ENCODE data around the gene ACOX3.
"Not testable (repeated sequence)": the region's sequence is repeated elsewhere in the genome, so short reads cannot be mapped to it uniquely, and the experiment has no call there.

Gene ACOX3

GRCh38 chr4:8431553-8431952 is 9.0 kb downstream of the ACOX3 start:
- DNase-seq, result no peak

- DNase-seq, result peak; percentile 39
These were observed 12.0 kb downstream of the ACOX3 start for GRCh38 chr4:8428288-8429097.

- DNase-seq, result peak; percentile 14
These were observed 12.7 kb downstream of the ACOX3 start for GRCh38 chr4:8427761-8428287.

GRCh38 chr4:8427262-8427661 is 13.3 kb downstream of the ACOX3 start:
- DNase-seq, result no peak

- DNase-seq, result no peak
These were observed 17.7 kb downstream of the ACOX3 start for GRCh38 chr4:8422786-8423185.

DNA sequence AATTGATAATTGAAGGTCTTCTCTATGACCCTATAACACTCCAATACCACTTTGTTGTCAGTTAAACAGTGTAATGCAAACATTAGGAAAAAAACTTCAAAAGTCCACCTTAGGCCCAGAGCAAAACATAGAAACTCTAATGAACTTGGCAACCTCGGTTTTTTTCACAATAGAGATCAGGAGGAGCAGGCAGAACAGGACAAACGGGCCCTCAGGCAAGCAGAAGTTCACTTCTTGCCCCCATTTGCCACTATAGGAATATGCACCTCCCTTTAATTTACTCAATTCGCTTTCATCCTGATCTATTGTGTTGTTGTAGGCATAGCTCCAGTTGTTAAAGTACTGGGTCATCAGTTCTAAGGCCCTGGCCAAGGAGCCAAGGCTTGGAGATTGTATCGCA is 18.2 kb downstream of the ACOX3 start:
- DNase-seq, result no peak

GRCh38 chr4:8420151-8420550 is 20.4 kb downstream of the ACOX3 start:
- not testable (repeated sequence) for DNase-seq

DNA sequence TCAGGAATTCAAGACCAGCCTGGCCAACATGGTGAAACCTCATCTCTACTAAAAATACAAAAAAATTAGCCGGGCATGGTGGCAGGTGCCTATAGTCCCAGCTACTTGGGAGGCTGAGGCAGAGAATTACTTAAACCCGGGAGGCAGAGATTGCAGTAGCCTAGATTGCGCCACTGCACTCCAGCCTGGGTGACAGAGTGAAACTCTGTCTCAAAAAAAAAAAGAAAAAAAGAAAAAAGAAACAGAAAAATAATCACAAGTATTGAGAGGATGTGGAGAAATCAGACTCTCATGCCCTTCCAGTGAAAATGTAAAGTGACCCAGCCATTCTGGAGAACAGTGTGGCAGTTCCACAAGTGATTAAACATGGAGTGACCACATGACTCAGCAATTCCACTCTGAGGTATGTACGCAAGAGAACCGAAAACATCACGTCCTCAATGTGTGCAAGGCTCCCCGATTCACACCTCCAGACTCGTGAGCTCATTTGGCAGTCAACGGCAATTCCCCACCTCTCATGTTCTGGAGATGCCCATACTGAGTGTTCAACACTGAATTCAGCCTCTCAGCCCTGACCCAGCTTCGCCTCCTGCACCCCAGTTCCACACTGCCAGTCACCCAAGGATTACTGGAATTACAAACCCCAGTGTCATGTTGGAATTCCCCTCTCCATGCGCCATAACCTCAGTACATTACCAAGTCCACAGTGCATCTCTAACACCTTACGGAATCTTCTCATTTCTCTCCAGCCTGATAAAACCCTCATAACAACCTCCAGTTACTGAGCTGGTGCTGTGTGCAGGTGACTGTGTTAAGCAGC is 21.1 kb downstream of the ACOX3 start:
- DNase-seq, result no peak

- DNase-seq, result no peak
These were observed 23.4 kb downstream of the ACOX3 start for GRCh38 chr4:8417071-8417614.

DNA sequence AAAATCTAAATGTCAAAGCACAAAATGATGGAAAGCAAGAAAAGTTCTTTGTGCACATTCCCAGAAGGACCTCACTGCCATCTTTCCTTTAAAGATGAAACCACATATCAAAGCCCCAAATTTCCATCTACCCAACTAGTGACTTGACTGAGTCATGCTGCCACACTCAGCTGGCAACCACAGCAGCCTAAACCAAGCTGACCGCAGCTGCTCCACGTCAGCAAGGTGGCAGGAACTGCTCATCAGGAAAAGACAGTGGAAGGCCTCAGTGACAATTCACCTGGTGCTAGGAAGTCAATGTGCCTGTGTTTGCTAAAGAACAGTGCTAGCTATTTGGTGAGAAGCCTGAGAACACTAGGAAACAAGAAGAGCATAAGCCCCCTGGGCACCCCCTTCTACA is 26.1 kb downstream of the ACOX3 start:
- DNase-seq, result no peak

GRCh38 chr4:8412288-8412687 is 28.2 kb downstream of the ACOX3 start:
- DNase-seq, result no peak

DNA sequence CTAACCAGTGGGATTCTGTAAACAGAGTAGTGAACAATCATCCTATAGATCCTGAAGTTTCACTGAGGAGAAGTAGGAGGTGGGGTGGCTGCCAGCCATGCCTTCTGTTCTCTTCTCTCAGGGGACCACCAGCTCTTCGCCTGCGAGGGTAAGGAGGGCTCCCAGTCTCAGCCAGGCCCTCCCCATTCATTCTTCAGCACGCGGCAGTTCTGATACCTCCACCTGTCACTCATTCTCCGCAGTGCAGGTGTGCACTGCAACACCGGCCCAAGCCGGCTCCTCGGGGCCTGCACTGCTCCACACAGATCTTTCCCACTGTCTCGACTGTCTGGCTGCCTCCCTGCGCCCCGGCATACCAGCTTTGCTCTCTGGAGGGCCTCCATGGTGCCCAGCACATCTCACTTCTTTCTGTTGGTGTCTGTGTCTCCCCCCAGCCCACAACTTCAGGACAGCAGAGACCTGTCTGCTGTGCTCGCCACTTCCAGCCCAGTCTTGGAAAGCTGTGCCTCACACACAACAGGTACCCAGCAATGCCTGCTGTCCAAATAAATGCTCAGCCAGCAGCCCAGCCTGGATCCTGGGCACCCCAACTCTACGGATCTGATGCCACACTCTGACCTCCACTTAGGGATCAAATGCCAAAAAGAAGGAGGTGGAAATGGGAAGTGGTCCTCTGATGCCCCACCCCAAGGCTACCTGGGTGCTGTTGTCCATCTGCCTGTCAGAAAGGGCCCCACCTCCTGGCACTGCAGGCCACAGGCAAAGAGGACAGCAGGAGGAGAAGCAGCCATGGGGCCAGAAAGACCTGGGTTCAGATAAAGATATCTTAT is 29.0 kb downstream of the ACOX3 start:
- DNase-seq, result no peak

DNA sequence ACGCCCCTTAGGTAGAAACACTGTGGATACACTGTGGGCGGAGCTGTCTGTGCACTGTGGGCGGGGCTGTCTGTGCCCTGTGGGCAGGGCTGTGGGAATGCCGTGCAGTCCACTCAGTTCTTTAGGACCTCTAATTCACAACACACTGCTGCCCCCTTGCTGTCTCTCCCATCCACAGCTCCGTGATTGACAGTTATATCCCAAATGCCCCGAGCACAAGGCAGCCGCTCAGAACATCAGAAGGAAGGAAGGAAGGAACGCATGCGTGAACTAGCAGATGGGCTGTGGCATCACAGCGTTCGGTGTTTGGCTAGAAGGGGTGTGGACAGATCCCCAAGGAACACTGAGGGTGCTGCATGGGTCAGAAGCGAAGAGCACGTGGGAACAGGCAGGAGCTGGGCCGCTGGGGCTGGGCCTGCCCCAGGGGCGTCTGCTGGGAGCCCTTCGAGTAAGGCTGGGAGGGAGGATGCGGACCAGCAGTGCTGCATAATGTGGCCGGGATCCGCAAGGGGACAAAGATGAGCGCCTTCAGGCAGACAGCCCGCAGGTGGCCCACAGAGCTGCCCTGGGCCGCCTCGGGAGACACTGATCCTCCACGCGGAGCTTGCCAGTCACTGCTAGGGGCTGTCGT is 29.8 kb downstream of the ACOX3 start:
- DNase-seq, result no peak

DNA sequence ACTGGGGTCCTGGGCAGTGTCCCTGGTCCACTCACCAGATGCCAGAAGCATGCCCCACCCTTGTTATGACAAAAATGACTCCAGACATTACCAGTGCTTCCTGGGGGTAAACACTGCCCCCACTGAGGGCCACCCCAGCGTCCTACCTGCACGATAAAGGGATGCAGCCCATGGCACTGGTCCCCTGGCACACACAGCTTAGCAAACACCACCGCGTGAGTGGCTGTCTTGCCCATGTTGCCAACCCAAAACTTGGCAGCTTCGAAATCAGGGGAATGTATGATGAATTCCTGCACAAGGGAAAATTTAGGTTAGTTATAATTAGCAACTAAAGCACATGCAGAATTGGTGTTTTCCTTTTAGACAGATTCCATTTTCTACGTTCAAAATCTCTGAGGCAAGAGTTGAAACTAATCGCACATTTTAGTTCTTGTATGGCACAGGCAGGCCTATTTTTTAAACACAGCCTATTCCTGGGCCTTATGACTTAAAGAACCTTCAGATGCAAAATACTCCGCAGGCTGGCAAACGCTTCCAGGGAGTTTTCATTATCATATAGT is 30.4 kb downstream of the ACOX3 start:
- DNase-seq, result no peak

DNA sequence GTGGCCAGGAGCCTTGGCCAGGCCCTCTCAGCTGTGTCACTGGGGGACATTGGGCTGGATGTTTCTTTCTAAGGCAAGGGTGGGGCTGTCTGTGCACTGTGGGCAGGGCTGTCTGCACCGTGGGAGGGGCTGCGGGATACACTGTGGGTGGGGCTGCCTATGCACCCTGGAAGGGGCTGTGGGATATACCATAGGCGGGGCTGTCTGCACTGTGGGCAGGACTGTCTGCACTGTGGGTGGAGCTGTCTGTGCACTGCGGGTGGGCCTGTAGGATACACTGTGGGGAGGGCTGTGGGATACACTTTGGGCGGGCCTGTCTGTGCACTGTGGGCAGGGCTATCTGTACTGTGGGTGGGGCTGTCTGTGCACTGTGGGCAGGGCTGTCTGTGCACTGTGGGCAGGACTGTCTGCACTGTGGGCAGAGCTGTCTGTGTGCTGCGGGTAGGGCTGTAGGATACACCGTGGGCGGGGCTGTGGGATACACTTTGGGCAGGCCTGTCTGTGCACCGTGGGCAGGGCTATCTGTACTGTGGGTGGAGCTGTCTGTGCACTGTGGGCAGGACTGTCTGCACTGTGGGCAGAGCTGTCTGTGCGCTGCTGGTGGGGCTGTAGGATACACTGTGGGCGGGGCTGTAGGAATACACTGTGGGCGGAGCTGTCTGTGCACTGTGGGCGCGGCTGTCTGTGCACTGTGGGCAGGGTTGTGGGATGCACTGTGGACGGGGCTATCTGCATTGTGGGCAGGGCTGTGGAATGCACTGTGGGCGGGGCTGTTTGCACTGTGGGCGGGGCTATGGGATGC is 31.1 kb downstream of the ACOX3 start:
- DNase-seq, result no peak

- no peak for DNase-seq
These were observed 32.8 kb downstream of the ACOX3 start for GRCh38 chr4:8407756-8408155.

DNA sequence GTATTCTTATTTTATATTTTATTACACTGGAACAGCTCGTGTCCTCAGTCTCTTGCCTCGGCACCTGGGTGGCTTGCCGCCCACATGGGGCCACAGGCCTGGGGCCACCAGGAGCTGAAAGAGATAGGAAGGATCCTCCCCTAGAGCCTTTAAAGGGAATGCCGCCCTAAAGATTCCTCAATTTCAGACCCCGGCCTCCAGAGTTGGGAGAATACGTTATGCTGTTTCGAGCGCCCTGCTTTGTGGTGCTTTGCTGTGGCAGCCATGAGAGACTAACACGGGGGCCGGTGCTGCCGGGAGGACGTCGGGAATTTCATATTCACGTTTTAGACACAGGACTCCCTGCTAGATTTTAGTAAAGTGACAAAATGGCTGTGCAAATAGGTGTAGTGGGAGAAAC is 33.2 kb downstream of the ACOX3 start:
- DNase-seq, result no peak

DNA sequence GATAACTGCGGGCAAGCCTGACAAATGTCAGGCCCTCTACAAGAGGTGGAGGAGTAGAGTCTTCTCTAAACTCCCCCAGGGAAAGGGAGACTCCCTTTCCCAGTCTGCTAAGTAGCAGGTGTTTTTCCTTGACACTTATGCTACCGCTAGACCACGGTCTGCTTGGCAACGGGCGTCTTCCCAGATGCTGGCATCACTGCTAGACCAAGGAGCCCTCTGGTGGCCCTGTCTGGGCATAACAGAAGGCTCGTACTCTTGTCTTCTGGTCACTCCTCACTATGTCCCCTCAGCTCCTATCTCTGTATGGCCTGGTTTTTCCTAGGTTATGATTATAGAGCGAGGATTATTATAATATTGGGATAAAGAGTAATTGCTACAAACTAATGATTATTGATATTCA is 33.6 kb downstream of the ACOX3 start:
- not testable (repeated sequence) for DNase-seq

DNA sequence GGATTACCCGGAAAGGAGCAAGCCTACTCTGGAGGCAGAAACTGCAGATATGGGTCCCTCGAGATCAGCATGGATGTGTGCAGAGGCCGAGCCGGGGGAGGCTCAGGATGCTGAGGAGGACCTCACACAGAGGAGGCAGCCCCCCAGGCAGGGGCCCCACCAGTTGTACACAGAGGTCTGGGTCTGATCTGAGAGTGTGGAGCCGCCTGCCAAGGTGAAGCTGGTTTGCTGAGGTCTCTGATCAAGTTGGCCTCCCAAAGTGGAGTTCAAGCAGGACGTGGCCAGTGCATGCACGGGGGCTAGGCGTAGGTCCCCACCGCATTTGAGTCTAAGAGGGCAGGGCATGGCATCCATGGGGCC is 35.0 kb downstream of the ACOX3 start:
- DNase-seq, result no peak

DNA sequence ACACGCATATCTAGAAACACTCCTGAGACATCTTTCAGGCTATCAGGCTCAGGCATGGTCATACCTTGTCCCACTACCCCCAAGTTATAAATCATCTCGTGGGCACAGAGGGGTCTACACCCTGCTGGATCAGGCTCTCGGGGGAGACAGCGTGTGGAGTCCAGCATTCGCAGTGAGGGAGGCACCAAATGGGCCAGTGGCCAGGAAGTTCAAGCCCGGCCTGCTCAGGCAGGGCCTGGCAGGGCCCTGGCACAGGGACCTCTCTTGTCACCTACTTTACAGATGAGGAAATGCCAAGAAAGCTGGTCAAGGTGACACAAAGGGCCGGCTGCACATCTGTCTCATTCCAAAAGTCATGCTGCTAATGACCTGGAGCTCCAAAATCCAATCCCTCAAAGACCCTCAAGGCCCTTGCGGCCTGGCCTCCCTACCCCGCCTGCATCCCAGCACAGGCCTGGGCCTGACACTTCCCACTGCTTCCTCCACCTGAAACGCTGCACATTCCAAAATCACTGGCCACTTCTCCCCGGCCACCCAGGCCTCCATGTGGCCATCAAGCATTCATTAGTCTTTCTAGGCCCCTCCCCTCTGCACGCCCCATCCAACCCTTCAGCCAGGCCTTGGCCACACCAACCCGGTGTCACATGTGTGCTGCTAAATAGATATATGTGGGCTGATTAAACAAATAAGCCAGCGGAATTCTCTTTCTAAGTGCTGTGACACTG is 35.6 kb downstream of the ACOX3 start:
- DNase-seq, result no peak
